Astrocyte (in vitro differentiated cells and primary cell): ENCODE results near the gene RHBDL1. TPM values are rescaled to one million over a fixed set of nuclear protein-coding genes. Genes with fewer than 3 reads are reported as not detected.

Experiments used
- DNase-seq: peaks from one replicate; pipeline ENCODE4 v3.0.0-alpha.2; 2010; ENCODE audit warnings: low read depth
- FAIRE-seq: peaks from 2 replicates; lab custom pipeline; 2011; peaks lifted over from hg19 to GRCh38; lab: Jason Lieb, UNC
- H2AFZ ChIP-seq: 2 replicates; pipeline ENCODE4 v1.6.0; 2012; ENCODE audit warnings: low read depth, low read length, inconsistent platforms
- H3K27ac ChIP-seq: 2 replicates; pipeline ENCODE4 v1.5.1; 2011; ENCODE audit warnings: low read depth, low read length, inconsistent platforms
- H3K27me3 ChIP-seq: 2 replicates; pipeline ENCODE4 v1.6.0; 2011; ENCODE audit warnings: low read length, inconsistent platforms; ENCODE audit not compliant: insufficient read depth
- H3K36me3 ChIP-seq: 2 replicates; pipeline ENCODE4 v1.5.1; 2011; ENCODE audit warnings: low read length, inconsistent platforms; ENCODE audit not compliant: insufficient read depth
- H3K4me1 ChIP-seq: 2 replicates; pipeline ENCODE4 v1.5.1; 2011; ENCODE audit warnings: low read length, inconsistent platforms; ENCODE audit not compliant: insufficient read depth
- H3K4me2 ChIP-seq: 2 replicates; pipeline ENCODE4 v1.6.0; 2012; ENCODE audit warnings: low read length, inconsistent platforms
- H3K4me3 ChIP-seq: 2 replicates; pipeline ENCODE4 v1.5.1; 2011; ENCODE audit warnings: low read depth, mild to moderate bottlenecking, low read length, inconsistent platforms; ENCODE audit not compliant: insufficient read depth
- H3K79me2 ChIP-seq: 2 replicates; pipeline ENCODE4 v1.6.0; 2012; ENCODE audit warnings: mild to moderate bottlenecking, low read length, inconsistent platforms; ENCODE audit not compliant: insufficient read depth
- H3K9ac ChIP-seq: 2 replicates; pipeline ENCODE4 v1.6.0; 2012; ENCODE audit warnings: mild to moderate bottlenecking, low read length, inconsistent platforms
- H3K9me3 ChIP-seq: 2 replicates; pipeline ENCODE4 v1.5.1; 2012; ENCODE audit warnings: low read depth, mild to moderate bottlenecking, low read length, inconsistent platforms; ENCODE audit not compliant: insufficient read depth
- H4K20me1 ChIP-seq: 2 replicates; pipeline ENCODE4 v1.6.0; 2012; ENCODE audit warnings: low read length, inconsistent platforms; ENCODE audit not compliant: insufficient read depth
- H3K27ac Mint-ChIP-seq: one replicate; pipeline ENCODE4 v1.8.0; 2021; ENCODE audit warnings: mild to moderate bottlenecking, mixed read lengths; ENCODE audit not compliant: unreplicated experiment
- H3K27me3 Mint-ChIP-seq: one replicate; pipeline ENCODE4 v1.8.0; 2021; ENCODE audit warnings: low read depth, mixed read lengths; ENCODE audit not compliant: unreplicated experiment
- H3K36me3 Mint-ChIP-seq: one replicate; pipeline ENCODE4 v1.8.0; 2021; ENCODE audit warnings: low read depth, mixed read lengths; ENCODE audit not compliant: unreplicated experiment
- H3K4me1 Mint-ChIP-seq: one replicate; pipeline ENCODE4 v1.8.0; 2021; ENCODE audit warnings: low read depth, mixed read lengths; ENCODE audit not compliant: unreplicated experiment
- H3K4me3 Mint-ChIP-seq: one replicate; pipeline ENCODE4 v1.8.0; 2021; ENCODE audit warnings: mild to moderate bottlenecking, moderate library complexity, mixed read lengths; ENCODE audit not compliant: unreplicated experiment
- H3K9me3 Mint-ChIP-seq: one replicate; pipeline ENCODE4 v1.8.0; 2021; ENCODE audit warnings: mild to moderate bottlenecking, mixed read lengths; ENCODE audit not compliant: unreplicated experiment
- CTCF ChIP-seq: IDR thresholded peaks from 2 replicates; pipeline ENCODE4 v1.5.1; 2011; ENCODE audit warnings: low read depth, mild to moderate bottlenecking, inconsistent platforms, low read length, moderate library complexity; ENCODE audit not compliant: insufficient read depth
- EZH2 ChIP-seq: IDR thresholded peaks from 2 replicates; pipeline ENCODE4 v1.6.1; 2012; ENCODE audit warnings: mild to moderate bottlenecking, low read length, inconsistent platforms; ENCODE audit not compliant: insufficient read depth
- total RNA-seq: library from RNA; stranded (reverse); gene quantifications from 2 replicates; pipeline ENCODE4 v1.2.1, GENCODE V29; 2021

Gene RHBDL1
- total RNA-seq, 1 donor from 2014 or later, result 4.9 TPM

GRCh38 chr16:636206-637080 lies 39.0 kb upstream of the RHBDL1 start, which contains the start of gene METTL26:
Gene METTL26 (minus strand): TSS chr16:636305. CDS start chr16:636290, 15 bp downstream.
- H2AFZ ChIP-seq, result peak within 1 kb of the TSS; percentile 98
- peak within 1 kb of the TSS; percentile 81 for H3K9ac ChIP-seq
- peak within 1 kb of the TSS; percentile 80 for H3K4me3 ChIP-seq
- H3K27ac ChIP-seq, result peak within 1 kb of the TSS; percentile 81
- TF ChIP-seq EZH2 (no peak), CTCF (no peak)
- no peak for FAIRE-seq
- no peaks in the 10 kb centered on the region for H3K36me3 Mint-ChIP-seq
- DNase-seq, result peak; percentile 81
- peaks cover 15% of the 10 kb centered on the region for H3K79me2 ChIP-seq
- H3K9me3 Mint-ChIP-seq, result no peaks in the 10 kb centered on the region
- H3K27ac Mint-ChIP-seq, result peak within 1 kb of the TSS; percentile 89
- no peaks in the 10 kb centered on the region for H3K36me3 ChIP-seq
- H4K20me1 ChIP-seq, result peaks cover 14% of the 10 kb centered on the region
- no peaks in the 10 kb centered on the region for H3K4me1 Mint-ChIP-seq
- no peaks in the 10 kb centered on the region for H3K9me3 ChIP-seq
- H3K27me3 ChIP-seq, result no peaks in the 10 kb centered on the region
- no peaks in the 10 kb centered on the region for H3K27me3 Mint-ChIP-seq
- H3K4me2 ChIP-seq, result peak within 1 kb of the TSS; percentile 90
- H3K4me1 ChIP-seq, result peaks cover 5% of the 10 kb centered on the region
- peak within 1 kb of the TSS; percentile 88 for H3K4me3 Mint-ChIP-seq

- peak overlapping the region; percentile 90 for H3K4me2 ChIP-seq
- no peaks in the 10 kb centered on the region for H3K27me3 ChIP-seq
- Mint-ChIP-seq H3K27me3 (no peaks in the 10 kb centered on the region), H3K4me1 (no peaks in the 10 kb centered on the region), H3K9me3 (no peaks in the 10 kb centered on the region), H3K4me3 (peak overlapping the region; percentile 88), H3K27ac (no peak overlapping the region), H3K36me3 (no peaks in the 10 kb centered on the region)
- peak overlapping the region; percentile 98 for H2AFZ ChIP-seq
- peaks cover 15% of the 10 kb centered on the region for H3K79me2 ChIP-seq
- FAIRE-seq, result no peak
- H3K36me3 ChIP-seq, result no peaks in the 10 kb centered on the region
- DNase-seq, result peak; percentile 57
- H3K27ac ChIP-seq, result no peak overlapping the region
- H3K4me3 ChIP-seq, result peak overlapping the region; percentile 80
- H3K9ac ChIP-seq, result peak overlapping the region; percentile 81
- no peaks in the 10 kb centered on the region for H3K9me3 ChIP-seq
- H4K20me1 ChIP-seq, result peaks cover 14% of the 10 kb centered on the region
- peaks cover 6% of the 10 kb centered on the region for H3K4me1 ChIP-seq
- no peak for TF ChIP-seq CTCF
- TF ChIP-seq EZH2, result no peak
These were observed 38.1 kb upstream of the RHBDL1 start for GRCh38 chr16:637081-638018.
